Measurements from ENCODE around the gene GK.

Gene GK

GRCh38 chrX:30618160-30618765, 35.0 kb upstream of the GK start:
- H3K4me2 ChIP-seq (ENCODE audit: low read length) = peak overlapping the region; percentile 60
- H3K9me2 ChIP-seq (ENCODE audit: low read depth, low read length) = no peaks in the 10 kb centered on the region
- 0 out of 2 replicates have a peak, but pooled peaks cover 2% of the 10 kb centered on the region for H3K9me3 ChIP-seq (ENCODE audit: low read length)
- H3K4me3 ChIP-seq (ENCODE audit: low read depth, low read length, poor library complexity, severe bottlenecking) = peak overlapping the region; percentile 43
- H3K4me1 ChIP-seq (ENCODE audit: insufficient read depth, low read length, severe bottlenecking) = peaks cover 5% of the 10 kb centered on the region
- no peaks in the 10 kb centered on the region for H3K79me2 ChIP-seq (ENCODE audit: insufficient read depth, low read length)
- no peak overlapping the region for H2AFZ ChIP-seq (ENCODE audit: low read length)
- no peak overlapping the region for H3K27ac ChIP-seq (ENCODE audit: low read depth, low read length, poor library complexity, severe bottlenecking)
- no peaks in the 10 kb centered on the region for H3F3A ChIP-seq (ENCODE audit: insufficient read depth, low read length)
- no peaks in the 10 kb centered on the region; the same call in 1 of the 2 replicates for H3K36me3 ChIP-seq (ENCODE audit: insufficient read depth, low read length)
- TF ChIP-seq CTCF (IDR thresholded peaks at IDR 0.05; ENCODE audit: low read length) (peak; percentile 43), EZH2 (IDR thresholded peaks at IDR 0.05; ENCODE audit: borderline replicate concordance, low read length) (no peak)
- H3K9ac ChIP-seq (ENCODE audit: low read length) = peak overlapping the region; percentile 13; the same call in 1 of the 2 replicates
- no peaks in the 10 kb centered on the region for H4K20me1 ChIP-seq (ENCODE audit: insufficient read depth, low read length)
- no peaks in the 10 kb centered on the region for H3K27me3 ChIP-seq (ENCODE audit: insufficient read depth, low read length)

- no peak overlapping the region for H3K4me2 ChIP-seq (ENCODE audit: low read length)
- H3K9ac ChIP-seq (ENCODE audit: low read length) = no peak overlapping the region
- H3K36me3 ChIP-seq (ENCODE audit: insufficient read depth, low read length) = no peaks in the 10 kb centered on the region; the same call in 1 of the 2 replicates
- H3K27me3 ChIP-seq (ENCODE audit: insufficient read depth, low read length) = no peaks in the 10 kb centered on the region
- H2AFZ ChIP-seq (ENCODE audit: low read length) = no peak overlapping the region
- no peaks in the 10 kb centered on the region for H3K9me2 ChIP-seq (ENCODE audit: low read depth, low read length)
- H3K4me3 ChIP-seq (ENCODE audit: low read depth, low read length, poor library complexity, severe bottlenecking) = no peak overlapping the region
- no peaks in the 10 kb centered on the region for H3K79me2 ChIP-seq (ENCODE audit: insufficient read depth, low read length)
- 0 out of 2 replicates have a peak, but pooled peaks cover 2% of the 10 kb centered on the region for H3K9me3 ChIP-seq (ENCODE audit: low read length)
- H4K20me1 ChIP-seq (ENCODE audit: insufficient read depth, low read length) = no peaks in the 10 kb centered on the region
- H3K27ac ChIP-seq (ENCODE audit: low read depth, low read length, poor library complexity, severe bottlenecking) = no peak overlapping the region
- no peaks in the 10 kb centered on the region for H3F3A ChIP-seq (ENCODE audit: insufficient read depth, low read length)
- TF ChIP-seq EZH2 (IDR thresholded peaks at IDR 0.05; ENCODE audit: borderline replicate concordance, low read length) (no peak), CTCF (IDR thresholded peaks at IDR 0.05; ENCODE audit: low read length) (no peak)
- H3K4me1 ChIP-seq (ENCODE audit: insufficient read depth, low read length, severe bottlenecking) = peaks cover 5% of the 10 kb centered on the region
Observed at GRCh38 chrX:30620125-30620524, 33.1 kb upstream of the GK start.

GRCh38 chrX:30620980-30621618, 32.1 kb upstream of the GK start:
- no peaks in the 10 kb centered on the region for H4K20me1 ChIP-seq (ENCODE audit: insufficient read depth, low read length)
- no peaks in the 10 kb centered on the region for H3K79me2 ChIP-seq (ENCODE audit: insufficient read depth, low read length)
- no peak overlapping the region for H3K4me3 ChIP-seq (ENCODE audit: low read depth, low read length, poor library complexity, severe bottlenecking)
- H3K27ac ChIP-seq (ENCODE audit: low read depth, low read length, poor library complexity, severe bottlenecking) = no peak overlapping the region
- no peak overlapping the region for H3K9ac ChIP-seq (ENCODE audit: low read length)
- H3K4me2 ChIP-seq (ENCODE audit: low read length) = no peak overlapping the region
- no peak overlapping the region for H2AFZ ChIP-seq (ENCODE audit: low read length)
- H3K9me3 ChIP-seq (ENCODE audit: low read length) = 0 out of 2 replicates have a peak, but pooled peaks cover 2% of the 10 kb centered on the region
- H3K4me1 ChIP-seq (ENCODE audit: insufficient read depth, low read length, severe bottlenecking) = peaks cover 5% of the 10 kb centered on the region
- no peaks in the 10 kb centered on the region for H3K9me2 ChIP-seq (ENCODE audit: low read depth, low read length)
- H3F3A ChIP-seq (ENCODE audit: insufficient read depth, low read length) = no peaks in the 10 kb centered on the region
- no peak for TF ChIP-seq CTCF (IDR thresholded peaks at IDR 0.05; ENCODE audit: low read length)
- TF ChIP-seq EZH2 (IDR thresholded peaks at IDR 0.05; ENCODE audit: borderline replicate concordance, low read length) = no peak
- no peaks in the 10 kb centered on the region for H3K27me3 ChIP-seq (ENCODE audit: insufficient read depth, low read length)
- H3K36me3 ChIP-seq (ENCODE audit: insufficient read depth, low read length) = no peaks in the 10 kb centered on the region; the same call in 1 of the 2 replicates
